ENCODE measurements around the gene NEK2.

Gene NEK2

GRCh38 chr1:211705467-211706091 is 30.2 kb upstream of the NEK2 start:
- TF ChIP-seq USF1 (IDR thresholded peaks at IDR 0.05) = no peak
- no peak for TF ChIP-seq CEBPB (IDR thresholded peaks at IDR 0.05)
- no peak for TF ChIP-seq EGR1 (IDR thresholded peaks at IDR 0.05)
- no peak for TF ChIP-seq ZBTB7A (IDR thresholded peaks at IDR 0.05; ENCODE audit: low read depth)
- no peak for TF ChIP-seq NFIC (IDR thresholded peaks at IDR 0.05)
- no peak for TF ChIP-seq FOXM1 (IDR thresholded peaks at IDR 0.05; ENCODE audit: borderline replicate concordance, low read depth)
- TF ChIP-seq EP300 (IDR thresholded peaks at IDR 0.05; ENCODE audit: borderline replicate concordance) = no peak
- no peak for TF ChIP-seq TCF12 (IDR thresholded peaks at IDR 0.05; ENCODE audit: low read depth)
- no peak for TF ChIP-seq TEAD4 (IDR thresholded peaks at IDR 0.05)
- TF ChIP-seq YY1 (IDR thresholded peaks at IDR 0.05; ENCODE audit: low read depth) = no peak

GRCh38 chr1:211704543-211704942 is 29.1 kb upstream of the NEK2 start:
- no peak for TF ChIP-seq MAX (IDR thresholded peaks at IDR 0.05)
- no peak for TF ChIP-seq TCF12 (IDR thresholded peaks at IDR 0.05; ENCODE audit: low read depth)
- TF ChIP-seq YY1 (IDR thresholded peaks at IDR 0.05; ENCODE audit: low read depth) = no peak
- TF ChIP-seq TEAD4 (IDR thresholded peaks at IDR 0.05) = no peak

GRCh38 chr1:211703812-211704537 is 28.6 kb upstream of the NEK2 start:
- TF ChIP-seq USF1 (IDR thresholded peaks at IDR 0.05) = no peak
- TF ChIP-seq MAX (IDR thresholded peaks at IDR 0.05) = no peak
- TF ChIP-seq TAF1 (IDR thresholded peaks at IDR 0.05; ENCODE audit: low read depth) = no peak
- no peak for TF ChIP-seq RAD21 (IDR thresholded peaks at IDR 0.05; ENCODE audit: low read depth)
- TF ChIP-seq YY1 (IDR thresholded peaks at IDR 0.05; ENCODE audit: low read depth) = no peak
- no peak for TF ChIP-seq TEAD4 (IDR thresholded peaks at IDR 0.05)

GRCh38 chr1:211701733-211702132 is 26.3 kb upstream of the NEK2 start:
- TF ChIP-seq RAD21 (IDR thresholded peaks at IDR 0.05; ENCODE audit: low read depth) (no peak), CEBPB (IDR thresholded peaks at IDR 0.05) (no peak), REST (IDR thresholded peaks at IDR 0.05; ENCODE audit: low read depth) (no peak), EGR1 (IDR thresholded peaks at IDR 0.05) (no peak), EP300 (IDR thresholded peaks at IDR 0.05; ENCODE audit: borderline replicate concordance) (no peak), NFIC (IDR thresholded peaks at IDR 0.05) (no peak), TEAD4 (IDR thresholded peaks at IDR 0.05) (no peak), TCF12 (IDR thresholded peaks at IDR 0.05; ENCODE audit: low read depth) (no peak), MAX (IDR thresholded peaks at IDR 0.05) (no peak), CREB1 (IDR thresholded peaks at IDR 0.05; ENCODE audit: low read depth) (no peak), TAF1 (IDR thresholded peaks at IDR 0.05; ENCODE audit: low read depth) (no peak), ZBTB7A (IDR thresholded peaks at IDR 0.05; ENCODE audit: low read depth) (no peak), FOXM1 (IDR thresholded peaks at IDR 0.05; ENCODE audit: borderline replicate concordance, low read depth) (no peak), YY1 (IDR thresholded peaks at IDR 0.05; ENCODE audit: low read depth) (no peak), USF1 (IDR thresholded peaks at IDR 0.05) (no peak)

GRCh38 chr1:211699059-211699458 is 23.6 kb upstream of the NEK2 start:
- no peak for TF ChIP-seq FOXM1 (IDR thresholded peaks at IDR 0.05; ENCODE audit: borderline replicate concordance, low read depth)
- TF ChIP-seq EGR1 (IDR thresholded peaks at IDR 0.05) = no peak
- no peak for TF ChIP-seq USF1 (IDR thresholded peaks at IDR 0.05)
- no peak for TF ChIP-seq YY1 (IDR thresholded peaks at IDR 0.05; ENCODE audit: low read depth)
- TF ChIP-seq TAF1 (IDR thresholded peaks at IDR 0.05; ENCODE audit: low read depth) = no peak

GRCh38 chr1:211698161-211699026 is 23.0 kb upstream of the NEK2 start:
- TF ChIP-seq TCF12 (IDR thresholded peaks at IDR 0.05; ENCODE audit: low read depth) = no peak
- TF ChIP-seq MAX (IDR thresholded peaks at IDR 0.05) = peak; percentile 71
- no peak for TF ChIP-seq ZBTB7A (IDR thresholded peaks at IDR 0.05; ENCODE audit: low read depth)
- TF ChIP-seq RAD21 (IDR thresholded peaks at IDR 0.05; ENCODE audit: low read depth) = peak; percentile 98
- no peak for TF ChIP-seq CEBPB (IDR thresholded peaks at IDR 0.05)
